A549 (cell line): ENCODE data around the gene CELF2. TPM values are rescaled to one million over a fixed set of nuclear protein-coding genes. Genes with fewer than 3 reads are reported as not detected.

Experiments used
- ATAC-seq, 2 experiments: fragments of 200-7000 bp in 1 of 2; fragments of >200 bp in 1 of 2; cut with Nextera tagmentation in 1 of 2; cut with Tn5 transposase in 1 of 2; 3 replicates each; pipeline versions ENCODE4 v1.8.0 to v1.9.1; 2018 to 2020; ENCODE audit warnings: mild to moderate bottlenecking in 1 of 2, moderate library complexity in 1 of 2
- CTCF ChIA-PET: fragments of 300-600 bp; sonication (Branson Sonifier 250); formaldehyde crosslinking; extraction: SDS; loops from one replicate; lab custom pipeline; 2021; ENCODE audit warnings: antibody characterized with exemption, inconsistent platforms; lab: Yijun Ruan, JAX
- POLR2A ChIA-PET: fragments of 350-600 bp; formaldehyde crosslinking; extraction: SDS; loops from one replicate; lab custom pipeline; 2021; ENCODE audit warnings: antibody characterized with exemption, inconsistent platforms; lab: Yijun Ruan, JAX
- DNase-seq, 2 experiments: peaks; one replicate each; pipeline versions ENCODE4 v3.0.0 to v3.0.0-alpha.2; 2011 to 2016; ENCODE audit warnings: low read depth in 1 of 2, low spot score in 1 of 2
- FAIRE-seq: peaks from 2 replicates; lab custom pipeline; 2011; peaks lifted over from hg19 to GRCh38; lab: Jason Lieb, UNC
- H3K27ac ChIP-seq, 2 experiments: fragments of >200 bp; sonication (Bioruptor Twin); formaldehyde crosslinking; 3 replicates each; pipeline ENCODE4 v1.5.1; 2016 to 2017
- H3K4me1 ChIP-seq: fragments of >200 bp; sonication (Bioruptor Twin); formaldehyde crosslinking; 3 replicates; pipeline ENCODE4 v1.6.1; 2016
- H3K4me2 ChIP-seq: fragments of >200 bp; sonication (Bioruptor Twin); formaldehyde crosslinking; 3 replicates; pipeline ENCODE4 v1.6.1; 2016
- H3K4me3 ChIP-seq: fragments of >200 bp; sonication (Bioruptor Twin); formaldehyde crosslinking; 3 replicates; pipeline ENCODE4 v1.5.1; 2016
- H3K9me3 ChIP-seq: fragments of >200 bp; sonication (Bioruptor Twin); formaldehyde crosslinking; 3 replicates; pipeline ENCODE4 v1.6.1; 2016
- CBX8 ChIP-seq: fragments of 200-600 bp; sonication (generic); IDR thresholded peaks from 2 replicates; pipeline ENCODE4 v1.6.1; 2016
- CHD2 ChIP-seq: fragments of 150-350 bp; IDR thresholded peaks from 2 replicates; pipeline ENCODE4 v1.6.1; 2014; ENCODE audit warnings: low read length; ENCODE audit not compliant: partially characterized antibody
- CHD4 ChIP-seq: fragments of 200-600 bp; sonication (generic); IDR thresholded peaks from 2 replicates; pipeline ENCODE4 v1.6.1; 2016; ENCODE audit warnings: antibody characterized with exemption, mild to moderate bottlenecking, borderline replicate concordance
- EHMT2 ChIP-seq: fragments of 200-600 bp; sonication (generic); IDR thresholded peaks from 2 replicates; pipeline ENCODE4 v1.6.1; 2016; ENCODE audit warnings: antibody characterized with exemption, low read depth, mild to moderate bottlenecking, moderate library complexity
- FOSB ChIP-seq: fragments of 250-450 bp; sonication (Bioruptor Pico); IDR thresholded peaks from 2 replicates; pipeline ENCODE4 v1.5.0; 2020; ENCODE audit warnings: mild to moderate bottlenecking, moderate library complexity
- FOSL2 ChIP-seq, 2 experiments: fragments of 450-650 bp in 1 of 2; fragments of >200 bp in 1 of 2; sonication (Bioruptor Twin) in 1 of 2; formaldehyde crosslinking; IDR thresholded peaks; 2 replicates each; pipeline versions ENCODE4 v1.5.0 to v1.6.1; 2016 to 2020; ENCODE audit warnings: mild to moderate bottlenecking in 1 of 2, moderate library complexity in 1 of 2
- HEYL ChIP-seq: fragments of 250-450 bp; sonication (Bioruptor Pico); IDR thresholded peaks from 2 replicates; pipeline ENCODE4 v1.8.0; 2021; ENCODE audit warnings: mild to moderate bottlenecking, moderate library complexity
- HOXA7 ChIP-seq: fragments of 250-450 bp; sonication (Bioruptor Pico); IDR thresholded peaks from 2 replicates; pipeline ENCODE4 v1.5.0; 2020; ENCODE audit warnings: mild to moderate bottlenecking, moderate library complexity
- JUNB ChIP-seq: fragments of >200 bp; sonication (Bioruptor Twin); formaldehyde crosslinking; IDR thresholded peaks from 2 replicates; pipeline ENCODE4 v1.6.1; 2016
- MAFK ChIP-seq: fragments of 450-650 bp; IDR thresholded peaks from 2 replicates; pipeline ENCODE4 v1.6.1; 2014; ENCODE audit not compliant: partially characterized antibody
- NFE2L2 ChIP-seq: fragments of 150-350 bp; conservative IDR thresholded peaks from 2 replicates; pipeline ENCODE4 v1.6.1; 2014; ENCODE audit warnings: low read length
- NPAS2 ChIP-seq: fragments of 250-450 bp; sonication (Bioruptor Pico); IDR thresholded peaks from 2 replicates; pipeline ENCODE4 v1.8.0; 2022; ENCODE audit warnings: mild to moderate bottlenecking, moderate library complexity, borderline replicate concordance
- NR3C1 ChIP-seq: fragments of >200 bp; sonication (Bioruptor Twin); formaldehyde crosslinking; IDR thresholded peaks from 3 replicates; pipeline ENCODE4 v1.6.1; 2017
- RAD21 ChIP-seq, 2 experiments: fragments of >200 bp in 1 of 2; sonication (Bioruptor Twin) in 1 of 2; formaldehyde crosslinking in 1 of 2; IDR thresholded peaks in 1 of 2; conservative IDR thresholded peaks in 1 of 2; 2 replicates in 1 of 2; 3 replicates in 1 of 2; pipeline ENCODE4 v1.6.1; 2012 to 2018; ENCODE audit warnings: inconsistent platforms in 1 of 2
- RARB ChIP-seq: fragments of 250-450 bp; sonication (Bioruptor Pico); IDR thresholded peaks from 2 replicates; pipeline ENCODE4 v1.8.0; 2021; ENCODE audit warnings: mild to moderate bottlenecking, moderate library complexity
- RCOR1 ChIP-seq: fragments of 150-350 bp; IDR thresholded peaks from 2 replicates; pipeline ENCODE4 v1.6.1; 2014; ENCODE audit warnings: antibody characterized with exemption, low read length, low read depth
- RNF2 ChIP-seq: fragments of 200-600 bp; sonication (generic); IDR thresholded peaks from 2 replicates; pipeline ENCODE4 v1.6.1; 2016; ENCODE audit warnings: low read depth, mild to moderate bottlenecking, antibody characterized with exemption, moderate library complexity, borderline replicate concordance
- SMC3 ChIP-seq: fragments of >200 bp; sonication (Bioruptor Twin); formaldehyde crosslinking; IDR thresholded peaks from 3 replicates; pipeline ENCODE4 v1.6.1; 2018; ENCODE audit warnings: inconsistent platforms
- TFCP2L1 ChIP-seq: fragments of 250-450 bp; sonication (Bioruptor Pico); IDR thresholded peaks from 2 replicates; pipeline ENCODE4 v1.5.0; 2021; ENCODE audit warnings: mild to moderate bottlenecking
- ZC3H11A ChIP-seq: fragments of 450-650 bp; IDR thresholded peaks from 2 replicates; pipeline ENCODE4 v1.6.1; 2014; ENCODE audit warnings: antibody characterized with exemption, mild to moderate bottlenecking
- ZFP36 ChIP-seq: fragments of 450-650 bp; IDR thresholded peaks from 2 replicates; pipeline ENCODE4 v1.6.1; 2014; ENCODE audit warnings: borderline replicate concordance; ENCODE audit not compliant: partially characterized antibody
- ZSCAN20 ChIP-seq: fragments of 250-450 bp; sonication (Bioruptor Pico); IDR thresholded peaks from 2 replicates; pipeline ENCODE4 v1.8.0; 2022; ENCODE audit warnings: mild to moderate bottlenecking, moderate library complexity
- WGBS: methylation state at CpG from one replicate; pipeline ENCODE4 v1.1.6; 2017; ENCODE audit errors: missing lambda C conversion rate; 5-methylcytosine and 5-hydroxymethylcytosine counted together
- polyA plus RNA-seq, 4 experiments: library from polyadenylated mRNA; depleted of rRNA in 3 of 4; stranded (reverse); fragments of >200 nt; fragmentation: RNase III in 1 of 4; extraction: RNeasy Plus Mini Kit Qiagen cat#74134 plus additional on column Dnase treatment in 1 of 4; gene quantifications; 2 replicates in 3 of 4; 3 replicates in 1 of 4; pipeline ENCODE4 v1.2.3, GENCODE V29; 2011 to 2017
- TF ChIP-seq, protein P1 (sequence below): fragments of >200 bp; sonication (Bioruptor Twin); formaldehyde crosslinking; IDR thresholded peaks from 3 replicates; pipeline ENCODE4 v1.6.1; 2016
- TF ChIP-seq, protein P2 (sequence below): fragments of 250-450 bp; sonication (Bioruptor Pico); IDR thresholded peaks from 2 replicates; pipeline ENCODE4 v1.5.0; 2021; ENCODE audit warnings: mild to moderate bottlenecking, moderate library complexity, borderline replicate concordance

Gene CELF2
- polyA plus RNA-seq, 2 of the 4 experiments (the other 2 are of a cell fraction), result 0.01 to 0.03 TPM

DNA sequence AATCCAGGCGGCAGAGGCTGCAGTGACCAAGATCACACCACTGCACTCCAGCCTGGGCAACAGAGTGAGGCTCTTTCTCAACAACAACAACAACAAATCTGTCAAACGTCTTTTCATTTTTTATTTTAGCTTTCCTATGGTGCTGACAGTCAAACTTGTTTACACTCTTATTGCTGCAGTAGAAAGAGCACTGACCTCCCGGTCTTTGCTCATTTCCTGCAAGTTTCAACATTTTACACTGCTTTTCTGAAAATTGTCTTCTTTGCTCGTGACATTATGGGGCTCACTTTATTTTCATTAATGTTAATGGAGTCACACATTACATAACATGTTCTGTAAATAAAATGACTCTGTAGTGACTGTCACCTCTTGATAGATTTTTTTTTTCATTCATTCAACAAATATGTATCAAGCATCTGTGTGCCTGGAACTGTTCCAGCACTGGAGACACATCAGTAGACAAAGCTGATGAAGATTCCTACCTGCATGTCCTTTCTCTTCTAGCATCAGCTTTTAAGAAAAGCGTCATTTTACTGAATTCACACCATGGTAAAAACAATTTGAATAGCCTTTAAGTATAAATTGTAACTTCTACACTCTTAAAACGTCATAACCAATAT is 277.3 kb downstream of the CELF2 start:
- ATAC-seq (no peak), FAIRE-seq (no peak), DNase-seq (no peak)
- Histone ChIP-seq H3K4me2 (no peak overlapping the region), H3K9me3 (no peaks in the 10 kb centered on the region), H3K4me3 (no peak overlapping the region), H3K27ac (no peak overlapping the region), H3K4me1 (no peaks in the 10 kb centered on the region)
- ChIA-PET CTCF (no interaction called here), POLR2A (no interaction called here)
- WGBS, result 19% methylated on average over 6 of the region's 6 CpGs
- TF ChIP-seq CBX8, result no peak
- TF ChIP-seq, protein P1, sequence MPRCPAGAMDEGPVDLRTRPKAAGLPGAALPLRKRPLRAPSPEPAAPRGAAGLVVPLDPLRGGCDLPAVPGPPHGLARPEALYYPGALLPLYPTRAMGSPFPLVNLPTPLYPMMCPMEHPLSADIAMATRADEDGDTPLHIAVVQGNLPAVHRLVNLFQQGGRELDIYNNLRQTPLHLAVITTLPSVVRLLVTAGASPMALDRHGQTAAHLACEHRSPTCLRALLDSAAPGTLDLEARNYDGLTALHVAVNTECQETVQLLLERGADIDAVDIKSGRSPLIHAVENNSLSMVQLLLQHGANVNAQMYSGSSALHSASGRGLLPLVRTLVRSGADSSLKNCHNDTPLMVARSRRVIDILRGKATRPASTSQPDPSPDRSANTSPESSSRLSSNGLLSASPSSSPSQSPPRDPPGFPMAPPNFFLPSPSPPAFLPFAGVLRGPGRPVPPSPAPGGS, result no peak
- TF ChIP-seq RAD21 (conservative IDR thresholded peaks at IDR 0.05 in 1 of 2, IDR thresholded peaks at IDR 0.05 in 1 of 2), result no peak
- no peak for TF ChIP-seq HEYL (CRISPR knock-in tag)
- no peak for TF ChIP-seq FOSL2 (IDR thresholded peaks at IDR 0.05)
- TF ChIP-seq FOSL2 (CRISPR knock-in tag; IDR thresholded peaks at IDR 0.05), result no peak
- no peak for TF ChIP-seq RCOR1
- no peak for TF ChIP-seq SMC3
- TF ChIP-seq RNF2, result no peak
- no peak for TF ChIP-seq CHD4
- TF ChIP-seq, protein P2, sequence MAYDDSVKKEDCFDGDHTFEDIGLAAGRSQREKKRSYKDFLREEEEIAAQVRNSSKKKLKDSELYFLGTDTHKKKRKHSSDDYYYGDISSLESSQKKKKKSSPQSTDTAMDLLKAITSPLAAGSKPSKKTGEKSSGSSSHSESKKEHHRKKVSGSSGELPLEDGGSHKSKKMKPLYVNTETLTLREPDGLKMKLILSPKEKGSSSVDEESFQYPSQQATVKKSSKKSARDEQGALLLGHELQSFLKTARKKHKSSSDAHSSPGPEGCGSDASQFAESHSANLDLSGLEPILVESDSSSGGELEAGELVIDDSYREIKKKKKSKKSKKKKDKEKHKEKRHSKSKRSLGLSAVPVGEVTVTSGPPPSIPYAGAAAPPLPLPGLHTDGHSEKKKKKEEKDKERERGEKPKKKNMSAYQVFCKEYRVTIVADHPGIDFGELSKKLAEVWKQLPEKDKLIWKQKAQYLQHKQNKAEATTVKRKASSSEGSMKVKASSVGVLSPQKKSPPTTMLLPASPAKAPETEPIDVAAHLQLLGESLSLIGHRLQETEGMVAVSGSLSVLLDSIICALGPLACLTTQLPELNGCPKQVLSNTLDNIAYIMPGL (CRISPR knock-in tag), result no peak
- TF ChIP-seq NPAS2 (CRISPR knock-in tag), result no peak
- no peak for TF ChIP-seq NR3C1
- no peak for TF ChIP-seq HOXA7 (CRISPR knock-in tag)
- TF ChIP-seq EHMT2, result no peak
- TF ChIP-seq ZFP36, result no peak
- no peak for TF ChIP-seq NFE2L2
- no peak for TF ChIP-seq JUNB

DNA sequence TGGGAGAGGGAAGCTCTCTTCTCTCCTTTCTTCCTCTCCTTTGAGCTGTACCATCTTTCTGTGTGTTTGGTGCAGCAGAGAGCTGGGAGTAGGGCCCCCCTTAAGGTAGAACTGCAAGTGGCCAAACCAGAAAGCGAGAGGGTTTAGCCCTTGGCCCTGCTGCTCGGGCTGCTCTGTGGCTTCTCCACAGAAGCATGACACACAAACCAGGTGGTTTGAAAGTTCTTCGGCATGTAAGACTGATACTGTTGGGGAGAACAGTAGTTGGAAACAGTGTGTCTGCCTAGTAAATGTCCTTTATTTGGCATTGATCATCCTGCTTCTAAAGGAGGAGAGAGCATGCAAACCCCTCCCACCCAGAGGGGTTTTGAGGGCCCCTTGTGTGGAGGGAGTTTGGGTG is 277.8 kb downstream of the CELF2 start:
- H3K4me1 ChIP-seq, result no peaks in the 10 kb centered on the region
- H3K4me3 ChIP-seq, result no peak overlapping the region
- TF ChIP-seq MAFK (no peak), FOSB (CRISPR knock-in tag) (no peak), ZFP36 (no peak), TFCP2L1 (CRISPR knock-in tag) (no peak), NPAS2 (CRISPR knock-in tag) (no peak), CHD2 (no peak), RCOR1 (no peak), RARB (no peak), FOSL2 (IDR thresholded peaks at IDR 0.05) (no peak), FOSL2 (CRISPR knock-in tag; IDR thresholded peaks at IDR 0.05) (no peak), NR3C1 (no peak), ZSCAN20 (CRISPR knock-in tag) (no peak), ZC3H11A (no peak)
- no peak overlapping the region for H3K27ac ChIP-seq
- no peak for ATAC-seq
- no peaks in the 10 kb centered on the region for H3K9me3 ChIP-seq
- 42% methylated on average over 3 of the region's 3 CpGs for whole genome bisulfite sequencing
- ChIA-PET POLR2A (no interaction called here), CTCF (no interaction called here)
- H3K4me2 ChIP-seq, result no peak overlapping the region
- DNase-seq, result no peak
- FAIRE-seq, result no peak
